GM04504 (cell line): ENCODE data around the gene OR5A1.

Experiments
- DNase-seq: peaks from one replicate; pipeline ENCODE4 v3.0.0-alpha.2; 2012; ENCODE audit warnings: low read depth

OR5A1 gene

DNA sequence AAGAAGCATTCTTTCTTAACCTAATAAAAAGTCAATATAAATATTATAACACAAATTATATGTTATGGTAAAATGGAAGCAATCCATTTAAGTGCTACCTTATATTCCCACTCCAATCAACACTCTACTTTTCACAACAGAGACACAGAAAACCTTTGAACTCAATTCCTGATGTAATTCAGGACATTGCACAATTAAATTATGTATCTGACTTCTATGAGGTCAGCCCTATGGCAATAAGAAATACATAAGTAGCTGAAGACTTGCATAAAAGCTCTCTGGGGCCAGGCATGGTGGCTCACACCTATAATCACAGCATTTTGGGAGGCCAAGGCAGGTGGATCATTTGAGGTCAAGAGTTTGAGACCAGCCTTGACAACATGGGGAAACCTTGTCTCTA is 43.6 kb downstream of the OR5A1 start:
- no peak for DNase-seq

GRCh38 chr11:59480359-59480758 is 44.1 kb downstream of the OR5A1 start:
- DNase-seq: no peak
